Lung (tissue), 12 donors: ENCODE results near the gene CTDSPL2. TPM values are rescaled to one million over a fixed set of nuclear protein-coding genes. Genes with fewer than 3 reads are reported as not detected.

Experiments
- ATAC-seq: fragments of 200-7000 bp; cut with Tn5 transposase; one replicate; pipeline ENCODE4 v1.9.1; 2020; ENCODE audit warnings: moderate number of reproducible peaks; ENCODE audit not compliant: insufficient read depth, low FRiP score
- DNase-seq, 3 donors: peaks; one replicate each; pipeline ENCODE4 v3.0.0-alpha.2; 2013 to 2017
- H3K27ac ChIP-seq, 2 donors: one replicate each; pipeline ENCODE4 v1.5.1; 2013; ENCODE audit warnings: mild to moderate bottlenecking in 2 of 2, moderate library complexity in 2 of 2, control low read depth in 1 of 2, inconsistent platforms in 1 of 2, low read depth in 1 of 2, low read length in 1 of 2
- H3K27me3 ChIP-seq, 3 donors: one replicate each; pipeline ENCODE4 v1.5.1; 2013; ENCODE audit warnings: low read length in 2 of 3; ENCODE audit not compliant: control insufficient read depth in 3 of 3, insufficient read depth in 3 of 3
- H3K36me3 ChIP-seq, 4 donors: one replicate each; pipeline ENCODE4 v1.5.1; 2013; ENCODE audit warnings: low read length in 4 of 4, mild to moderate bottlenecking in 1 of 4, moderate library complexity in 1 of 4; ENCODE audit not compliant: control insufficient read depth in 4 of 4, insufficient read depth in 4 of 4
- H3K4me1 ChIP-seq, 5 donors: one replicate each; pipeline ENCODE4 v1.5.1; 2013; ENCODE audit warnings: low read length in 5 of 5, mild to moderate bottlenecking in 2 of 5, moderate library complexity in 1 of 5; ENCODE audit not compliant: control insufficient read depth in 5 of 5, insufficient read depth in 5 of 5
- H3K4me3 ChIP-seq: one replicate; pipeline ENCODE4 v1.5.1; 2013; ENCODE audit warnings: mild to moderate bottlenecking, control low read depth, moderate library complexity
- H3K9ac ChIP-seq, 2 donors: one replicate each; pipeline ENCODE4 v1.5.1; 2013; ENCODE audit warnings: low read length in 2 of 2, control low read depth in 1 of 2; ENCODE audit not compliant: insufficient read depth in 1 of 2
- H3K9me3 ChIP-seq, 4 donors: one replicate each; pipeline ENCODE4 v1.5.1; 2013; ENCODE audit warnings: low read length in 3 of 4, mild to moderate bottlenecking in 1 of 4, moderate library complexity in 1 of 4; ENCODE audit not compliant: control insufficient read depth in 4 of 4, insufficient read depth in 3 of 4
- WGBS, 2 donors: extraction: QIAGEN DNeasy Blood & Tissue Kit; methylation state at CpG; one replicate each; pipeline ENCODE4 v1.1.7; 2013; 5-methylcytosine and 5-hydroxymethylcytosine counted together
- polyA plus RNA-seq, 2 donors: library from polyadenylated mRNA; stranded (reverse); fragments of 200-250 nt; gene quantifications; one replicate each; pipeline ENCODE4 v1.2.1, GENCODE V29; 2013
- total RNA-seq, 2 donors: library from RNA; depleted of rRNA in 1 of 2; stranded (reverse); fragments of >200 nt in 1 of 2; gene quantifications; one replicate each; pipeline ENCODE4 v1.2.1, GENCODE V29; 2014 to 2021
- TF ChIP-seq, protein P1 (sequence below): IDR thresholded peaks from 2 replicates; pipeline ENCODE4 v1.5.1; 2012; ENCODE audit warnings: mild to moderate bottlenecking; ENCODE audit errors: control extremely low read depth, extremely low read depth
- donor health status: control.
- donor health status: control.
- donor health status: Bipolar disorder and iron deficiency.
- donor health status: healthy.
- donor health status: DM: yes; HTN: yes; CAD: no.

Gene CTDSPL2
- total and polyA plus RNA-seq, 4 donors, result 5.5 to 119 (median 19.0) TPM

DNA sequence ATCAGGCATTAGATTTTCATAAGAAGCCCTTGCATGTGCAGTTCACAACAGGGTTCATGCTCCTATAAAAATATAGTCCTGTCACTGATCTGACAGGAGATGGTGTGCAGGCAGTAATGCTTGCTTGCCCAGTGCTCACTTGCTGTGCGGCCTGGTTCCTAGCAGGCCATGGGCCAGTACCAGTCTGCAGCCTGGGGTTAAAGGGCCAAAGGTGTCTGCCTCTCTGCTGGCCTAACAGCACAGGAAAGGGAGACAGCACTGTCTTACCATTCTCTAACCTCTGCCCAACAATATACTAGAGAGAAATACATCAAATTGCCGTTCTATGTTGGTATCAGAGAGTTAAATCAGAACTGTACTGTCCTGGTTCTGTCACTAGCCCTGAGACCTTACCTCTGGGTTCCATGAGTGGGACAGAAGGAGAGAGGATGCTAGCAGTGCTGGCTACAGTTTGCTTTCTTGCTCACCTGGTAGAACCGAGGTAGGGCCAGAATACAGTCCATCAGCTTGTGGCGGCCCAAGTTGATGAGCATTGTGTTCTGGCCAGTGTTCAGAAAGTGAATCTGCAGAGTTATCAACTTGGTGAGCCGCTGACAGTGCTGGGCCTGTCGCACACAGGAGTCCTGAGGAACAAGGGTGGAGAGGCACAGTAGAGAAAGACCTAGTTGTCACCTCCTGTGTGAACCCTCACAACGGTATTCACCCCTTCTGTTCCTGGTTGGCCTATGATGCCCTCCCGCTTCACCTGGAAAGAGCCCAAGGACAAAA, 138.1 kb downstream of the CTDSPL2 start:
- WGBS, 2 donors, result 99 to 100% methylated on average over 8 of the region's 8 CpGs
- H3K4me3 ChIP-seq, result no peak overlapping the region
- peaks cover 0 to 9% (median 6%) of the 10 kb centered on the region in 4 donors for H3K9me3 ChIP-seq
- TF ChIP-seq, protein P1, sequence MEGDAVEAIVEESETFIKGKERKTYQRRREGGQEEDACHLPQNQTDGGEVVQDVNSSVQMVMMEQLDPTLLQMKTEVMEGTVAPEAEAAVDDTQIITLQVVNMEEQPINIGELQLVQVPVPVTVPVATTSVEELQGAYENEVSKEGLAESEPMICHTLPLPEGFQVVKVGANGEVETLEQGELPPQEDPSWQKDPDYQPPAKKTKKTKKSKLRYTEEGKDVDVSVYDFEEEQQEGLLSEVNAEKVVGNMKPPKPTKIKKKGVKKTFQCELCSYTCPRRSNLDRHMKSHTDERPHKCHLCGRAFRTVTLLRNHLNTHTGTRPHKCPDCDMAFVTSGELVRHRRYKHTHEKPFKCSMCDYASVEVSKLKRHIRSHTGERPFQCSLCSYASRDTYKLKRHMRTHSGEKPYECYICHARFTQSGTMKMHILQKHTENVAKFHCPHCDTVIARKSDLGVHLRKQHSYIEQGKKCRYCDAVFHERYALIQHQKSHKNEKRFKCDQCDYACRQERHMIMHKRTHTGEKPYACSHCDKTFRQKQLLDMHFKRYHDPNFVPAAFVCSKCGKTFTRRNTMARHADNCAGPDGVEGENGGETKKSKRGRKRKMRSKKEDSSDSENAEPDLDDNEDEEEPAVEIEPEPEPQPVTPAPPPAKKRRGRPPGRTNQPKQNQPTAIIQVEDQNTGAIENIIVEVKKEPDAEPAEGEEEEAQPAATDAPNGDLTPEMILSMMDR, result no peak
- H3K36me3 ChIP-seq, result peaks cover 43 to 58% (median 46%) of the 10 kb centered on the region in 4 donors
- H3K27me3 ChIP-seq, result no peaks in the 10 kb centered on the region
- no peak overlapping the region for H3K27ac ChIP-seq
- no peaks in the 10 kb centered on the region for H3K4me1 ChIP-seq
- H3K9ac ChIP-seq, result no peak overlapping the region
- no peak for ATAC-seq
- no peak for DNase-seq

DNA sequence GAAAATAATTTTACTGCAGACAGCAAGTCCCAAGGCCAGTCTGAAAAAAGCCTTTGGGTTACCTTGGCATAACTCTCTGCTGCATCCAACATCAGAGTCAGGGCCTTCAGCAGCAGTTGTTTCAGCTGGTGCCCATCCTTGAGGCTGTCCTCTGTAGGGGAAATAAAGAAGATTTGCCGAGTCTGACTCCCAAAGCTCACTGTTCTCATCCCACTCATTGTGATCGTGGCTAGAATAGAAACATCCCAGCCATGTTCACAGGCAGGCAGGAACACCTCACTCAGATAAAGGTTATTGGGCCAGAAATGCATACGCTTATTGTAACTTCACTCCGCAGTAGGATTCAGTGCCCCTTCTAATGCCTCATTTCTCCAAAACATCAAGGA, 138.7 kb downstream of the CTDSPL2 start:
- DNase-seq, result no peak
- TF ChIP-seq, protein P1, result no peak
- 98 to 100% methylated on average over 4 of the region's 4 CpGs for WGBS, 2 donors
- no peak for ATAC-seq
- no peak overlapping the region for H3K4me3 ChIP-seq
- no peak overlapping the region for H3K27ac ChIP-seq
- peaks cover 0 to 9% (median 6%) of the 10 kb centered on the region in 4 donors for H3K9me3 ChIP-seq
- peaks cover 37 to 56% (median 45%) of the 10 kb centered on the region in 4 donors for H3K36me3 ChIP-seq
- H3K9ac ChIP-seq, result no peak overlapping the region
- no peaks in the 10 kb centered on the region for H3K27me3 ChIP-seq
- H3K4me1 ChIP-seq, result no peaks in the 10 kb centered on the region

DNA sequence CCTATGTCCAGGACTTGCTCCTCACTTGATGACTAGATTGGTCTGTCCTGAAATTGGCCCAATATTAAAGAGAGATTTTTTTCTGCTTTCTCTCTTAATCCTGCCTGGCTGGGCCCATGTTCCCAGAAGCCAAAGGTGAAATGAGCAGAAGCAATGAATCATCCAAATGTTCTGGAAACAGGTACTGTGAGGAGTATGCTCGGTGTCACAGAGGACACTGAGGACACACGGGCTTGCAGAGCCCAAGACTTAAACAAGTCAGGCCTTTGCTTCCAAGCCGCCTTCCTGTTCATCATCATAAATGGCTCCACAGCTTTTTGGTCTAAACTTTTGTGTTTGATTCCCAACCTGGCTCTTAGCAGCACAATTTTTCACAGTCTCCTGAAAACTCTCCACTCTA, 140.9 kb downstream of the CTDSPL2 start:
- H3K27me3 ChIP-seq, result no peaks in the 10 kb centered on the region
- DNase-seq (no peak), ATAC-seq (no peak)
- TF ChIP-seq, protein P1, result no peak
- WGBS, 2 donors, result 92 to 97% methylated on average over 3 of the region's 3 CpGs
- H3K9ac ChIP-seq, result no peak overlapping the region
- H3K4me1 ChIP-seq, result no peaks in the 10 kb centered on the region
- peaks cover 30 to 51% (median 46%) of the 10 kb centered on the region in 4 donors for H3K36me3 ChIP-seq
- no peak overlapping the region for H3K27ac ChIP-seq
- no peak overlapping the region for H3K4me3 ChIP-seq
- peaks cover 0 to 9% (median 6%) of the 10 kb centered on the region in 4 donors for H3K9me3 ChIP-seq

DNA sequence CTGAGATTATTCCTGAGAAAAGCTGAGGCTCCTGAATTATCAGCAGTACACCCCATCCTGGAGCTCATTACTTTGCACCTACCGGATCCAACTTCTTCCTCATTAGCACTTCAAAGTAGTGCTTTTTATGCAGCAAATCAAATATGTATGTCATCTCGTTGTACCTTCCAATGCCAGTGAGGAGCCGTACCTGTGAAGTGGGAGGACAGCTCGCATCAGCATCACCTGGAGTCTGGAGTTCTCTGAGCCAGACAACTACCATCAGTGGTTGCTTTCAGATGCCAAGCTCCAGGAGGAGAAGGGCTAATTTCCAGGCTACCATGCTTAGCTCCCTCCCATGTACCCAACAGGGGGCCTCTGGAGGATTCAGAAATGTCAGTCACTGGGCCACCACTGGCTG, 141.9 kb downstream of the CTDSPL2 start:
- WGBS, 2 donors, result 97% methylated on average over 4 of the region's 4 CpGs
- TF ChIP-seq, protein P1, result no peak
- Histone ChIP-seq H3K4me1 (no peaks in the 10 kb centered on the region), H3K27ac (no peak overlapping the region), H3K4me3 (no peak overlapping the region), H3K27me3 (no peaks in the 10 kb centered on the region), H3K9ac (no peak overlapping the region), H3K9me3 (peaks cover 0 to 9% (median 6%) of the 10 kb centered on the region in 4 donors), H3K36me3 (peaks cover 22 to 52% (median 44%) of the 10 kb centered on the region in 4 donors)
- ATAC-seq (no peak), DNase-seq (no peak)
